Spinal cord (tissue), 10 donors: ENCODE measurements around the gene BAG3. TPM values are rescaled to one million over a fixed set of nuclear protein-coding genes. Genes with fewer than 3 reads are reported as not detected.
"Not testable (repeated sequence)": the region's sequence is repeated elsewhere in the genome, so short reads cannot be mapped to it uniquely, and the experiment has no call there.

Experiments used
- DNase-seq, 6 donors: peaks; one replicate each; pipeline versions ENCODE4 v3.0.0 to v3.0.0-alpha.2; 2013 to 2015; ENCODE audit warnings: low spot score in 6 of 6, low read depth in 4 of 6
- H3K27ac ChIP-seq: one replicate; pipeline ENCODE4 v1.5.1; 2013; ENCODE audit warnings: low read depth, low read length, control low read depth
- H3K27me3 ChIP-seq: one replicate; pipeline ENCODE4 v1.6.1; 2013; ENCODE audit warnings: low read length; ENCODE audit not compliant: control insufficient read depth, insufficient read depth
- H3K36me3 ChIP-seq: one replicate; pipeline ENCODE4 v1.6.1; 2013; ENCODE audit warnings: low read length; ENCODE audit not compliant: control insufficient read depth, insufficient read depth
- H3K4me1 ChIP-seq: one replicate; pipeline ENCODE4 v1.6.1; 2013; ENCODE audit warnings: low read length; ENCODE audit not compliant: control insufficient read depth, insufficient read depth
- H3K4me3 ChIP-seq: one replicate; pipeline ENCODE4 v1.5.1; 2013; ENCODE audit warnings: low read depth, low read length, control low read depth
- H3K9me3 ChIP-seq: one replicate; pipeline ENCODE4 v1.6.1; 2013; ENCODE audit warnings: low read length; ENCODE audit not compliant: control insufficient read depth, insufficient read depth
- WGBS: methylation state at CpG from one replicate; pipeline ENCODE4 v1.1.5; 2013; ENCODE audit warnings: missing lambda C conversion rate; ENCODE audit not compliant: insufficient coverage; 5-methylcytosine and 5-hydroxymethylcytosine counted together
- polyA plus RNA-seq, 2 donors: library from polyadenylated mRNA; unstranded; fragments of 120-200 nt; gene quantifications; one replicate each; pipeline ENCODE4 v1.2.1, GENCODE V29; 2013; ENCODE audit not compliant: insufficient read length in 2 of 2
- total RNA-seq, 2 donors: library from RNA; depleted of rRNA in 1 of 2; stranded (reverse); fragments of 120-200 nt in 1 of 2; fragments of >200 nt in 1 of 2; gene quantifications; one replicate each; pipeline versions ENCODE4 v1.2.3 to v1.2.4, GENCODE V29; 2013 to 2014
- donor health status: healthy.

Gene BAG3
- total and polyA plus RNA-seq, 4 donors: 7.9 to 23.3 (median 15.4) TPM

DNA sequence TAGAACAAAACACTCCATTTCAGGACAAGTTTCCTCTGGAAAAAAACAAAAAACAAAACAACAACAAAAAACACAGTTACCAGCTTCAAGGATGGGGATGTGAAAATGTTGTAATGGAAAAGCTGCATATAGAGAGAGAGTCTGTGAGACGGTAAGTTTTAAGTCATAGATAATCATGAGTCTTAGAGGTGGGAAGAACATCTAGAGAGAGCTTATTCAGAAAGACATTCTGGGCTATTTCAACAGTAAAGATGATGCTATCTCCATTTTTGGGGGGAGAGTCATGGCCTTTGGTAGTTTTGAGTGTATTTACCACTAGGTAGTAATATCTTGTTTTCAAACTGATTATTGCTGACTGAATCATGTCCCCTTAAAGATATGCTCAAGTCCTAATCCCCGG lies 51.4 kb downstream of the BAG3 start:
- DNase-seq: no peak
- Histone ChIP-seq H3K9me3 (no peaks in the 10 kb centered on the region), H3K27ac (no peak overlapping the region), H3K4me1 (no peaks in the 10 kb centered on the region), H3K27me3 (no peaks in the 10 kb centered on the region), H3K4me3 (no peak overlapping the region), H3K36me3 (no peaks in the 10 kb centered on the region)
- 88% methylated on average over 1 of the region's 2 CpGs for WGBS

DNA sequence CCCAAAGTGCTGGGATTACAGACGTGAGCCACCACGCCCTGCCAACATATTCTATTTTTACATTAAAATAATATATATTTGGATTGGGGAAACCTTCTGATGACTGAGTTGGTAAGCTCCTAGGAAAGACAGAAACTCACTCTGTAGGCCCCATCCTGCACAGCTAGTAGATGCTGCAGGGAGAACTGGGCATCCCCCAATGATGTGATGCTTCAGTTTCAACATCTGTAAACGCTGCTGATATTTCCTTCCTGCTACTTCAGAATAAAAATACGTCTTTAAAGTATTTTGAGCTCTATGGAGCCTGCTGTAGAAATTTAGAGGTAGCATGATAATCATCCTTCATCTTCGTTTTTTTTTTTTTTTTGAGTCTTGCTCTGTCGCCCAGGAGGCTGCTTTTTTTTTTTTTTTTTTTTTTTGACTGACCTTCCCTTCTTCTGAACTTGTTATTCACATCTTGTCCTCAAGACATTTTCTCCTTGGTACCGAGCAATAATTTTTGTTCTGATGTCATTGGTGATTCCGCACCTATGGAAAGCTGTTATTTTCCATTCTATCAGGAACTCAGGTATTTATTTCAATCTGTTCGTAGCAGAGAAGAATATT lies 52.8 kb downstream of the BAG3 start:
- Histone ChIP-seq H3K27ac (no peak overlapping the region), H3K9me3 (no peaks in the 10 kb centered on the region), H3K4me1 (no peaks in the 10 kb centered on the region), H3K27me3 (no peaks in the 10 kb centered on the region), H3K4me3 (no peak overlapping the region), H3K36me3 (no peaks in the 10 kb centered on the region)
- WGBS: no CpG with 5 or more reads among the region's 9 CpGs
- DNase-seq: no peak

DNA sequence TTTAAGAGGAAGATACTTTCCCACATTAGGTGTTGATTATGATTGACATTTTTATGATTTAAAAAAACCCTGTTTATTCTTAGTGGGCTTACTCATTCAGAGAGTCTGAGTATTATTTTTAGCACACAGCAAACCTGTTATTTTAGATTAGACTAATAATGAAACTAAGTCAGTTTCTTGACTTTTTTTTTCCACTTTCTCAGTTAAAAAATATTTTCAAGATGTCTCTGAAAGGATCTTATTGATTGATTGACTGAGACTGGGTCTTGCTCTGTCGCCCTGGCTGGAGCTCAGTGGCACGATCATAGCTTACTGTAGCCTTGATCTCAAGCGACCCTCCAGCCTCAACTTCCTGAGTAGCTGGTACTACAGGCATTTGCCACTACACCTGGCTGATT lies 54.3 kb downstream of the BAG3 start:
- Histone ChIP-seq H3K4me1 (no peaks in the 10 kb centered on the region), H3K9me3 (no peaks in the 10 kb centered on the region), H3K27me3 (no peaks in the 10 kb centered on the region), H3K4me3 (no peak overlapping the region), H3K27ac (no peak overlapping the region), H3K36me3 (no peaks in the 10 kb centered on the region)
- 92% methylated on average over 2 of the region's 3 CpGs for WGBS
- DNase-seq: no peak

DNA sequence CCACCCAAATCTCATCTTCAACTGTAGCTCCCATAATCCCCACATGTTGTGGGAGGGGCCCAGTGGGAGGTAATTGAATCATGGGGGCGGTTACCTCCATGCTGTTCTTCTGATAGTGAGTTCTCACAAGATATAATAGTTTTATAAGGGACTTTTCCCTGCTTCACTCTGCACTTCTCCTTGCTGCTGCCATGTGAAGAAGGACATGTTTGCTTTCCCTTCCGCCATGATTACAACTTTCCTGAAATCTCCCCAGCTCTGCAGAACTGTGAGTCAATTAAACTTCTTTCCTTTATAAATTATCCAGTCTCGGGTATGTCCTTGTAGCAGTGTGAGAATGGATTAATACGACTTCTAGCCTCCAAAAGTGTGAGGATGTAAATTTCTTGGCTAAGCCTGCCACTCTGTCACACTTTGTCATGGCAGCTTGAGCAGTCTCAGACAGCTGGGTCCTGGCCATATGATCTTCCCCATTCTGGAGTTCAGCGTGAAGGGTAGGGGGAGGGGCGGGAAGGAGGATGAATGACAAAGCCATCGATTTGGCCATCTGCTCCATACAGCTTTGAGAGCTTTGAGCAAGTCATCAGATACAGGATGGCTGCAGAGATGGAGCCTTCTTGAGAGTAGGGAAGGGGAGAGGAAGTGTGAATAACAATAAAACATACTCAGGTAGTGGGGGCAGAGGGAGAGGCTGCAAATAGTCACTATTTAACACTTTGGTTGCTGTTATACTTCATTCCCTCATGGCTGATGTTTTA lies 55.5 kb downstream of the BAG3 start:
- Histone ChIP-seq H3K4me3 (no peak overlapping the region), H3K36me3 (no peaks in the 10 kb centered on the region), H3K27me3 (no peaks in the 10 kb centered on the region), H3K4me1 (no peaks in the 10 kb centered on the region), H3K27ac (no peak overlapping the region), H3K9me3 (no peaks in the 10 kb centered on the region)
- peak in 1 of 6 donors; percentile 93 for DNase-seq
- 41% methylated on average over 3 of the region's 7 CpGs for WGBS

DNA sequence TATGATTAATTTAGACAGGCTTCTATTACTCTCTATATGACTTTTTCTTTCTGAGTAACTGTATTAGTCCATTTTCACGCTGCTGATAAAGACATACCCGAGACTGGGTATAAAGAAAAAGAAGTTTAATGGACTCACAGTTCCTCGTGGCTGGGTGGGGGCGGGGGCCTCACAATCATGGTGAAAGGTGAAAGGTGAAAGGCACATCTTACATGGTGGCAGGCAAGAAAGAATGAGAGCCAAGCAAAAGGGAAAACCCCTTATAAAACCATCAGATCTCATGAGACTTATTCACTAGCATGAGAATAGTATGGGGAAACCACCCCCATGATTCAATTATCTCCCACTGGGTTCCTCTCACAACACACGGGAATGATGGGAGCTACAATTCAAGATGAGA lies 56.2 kb downstream of the BAG3 start:
- not testable (repeated sequence) for H3K27ac ChIP-seq, H3K27me3 ChIP-seq, H3K4me1 ChIP-seq, H3K9me3 ChIP-seq, H3K36me3 ChIP-seq, H3K4me3 ChIP-seq, DNase-seq
- no CpG with 5 or more reads among the region's 5 CpGs for WGBS

DNA sequence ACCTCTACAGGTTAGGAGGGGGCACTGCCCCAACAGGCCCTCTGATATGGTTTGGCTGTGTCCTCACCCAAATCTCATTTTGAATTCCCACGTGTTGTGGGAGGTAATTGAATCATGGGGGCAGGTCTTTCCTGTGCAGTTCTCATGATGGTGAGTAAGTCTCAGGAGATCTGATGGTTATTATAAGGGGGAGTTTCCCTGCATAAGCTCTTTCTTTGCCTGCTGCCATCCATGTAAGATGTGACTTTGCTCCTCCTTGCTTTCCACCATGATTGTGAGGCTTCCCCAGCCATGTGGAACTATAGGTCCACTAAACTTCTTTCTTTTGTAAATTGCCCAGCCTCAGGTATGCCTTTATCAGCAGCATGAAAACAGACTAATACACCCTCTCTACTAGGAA lies 59.8 kb downstream of the BAG3 start:
- H3K27ac ChIP-seq, H3K4me3 ChIP-seq, DNase-seq, H3K27me3 ChIP-seq, H3K4me1 ChIP-seq, H3K36me3 ChIP-seq, H3K9me3 ChIP-seq: not testable (repeated sequence)
- WGBS: 80% methylated on average over 1 of the region's 1 CpG

DNA sequence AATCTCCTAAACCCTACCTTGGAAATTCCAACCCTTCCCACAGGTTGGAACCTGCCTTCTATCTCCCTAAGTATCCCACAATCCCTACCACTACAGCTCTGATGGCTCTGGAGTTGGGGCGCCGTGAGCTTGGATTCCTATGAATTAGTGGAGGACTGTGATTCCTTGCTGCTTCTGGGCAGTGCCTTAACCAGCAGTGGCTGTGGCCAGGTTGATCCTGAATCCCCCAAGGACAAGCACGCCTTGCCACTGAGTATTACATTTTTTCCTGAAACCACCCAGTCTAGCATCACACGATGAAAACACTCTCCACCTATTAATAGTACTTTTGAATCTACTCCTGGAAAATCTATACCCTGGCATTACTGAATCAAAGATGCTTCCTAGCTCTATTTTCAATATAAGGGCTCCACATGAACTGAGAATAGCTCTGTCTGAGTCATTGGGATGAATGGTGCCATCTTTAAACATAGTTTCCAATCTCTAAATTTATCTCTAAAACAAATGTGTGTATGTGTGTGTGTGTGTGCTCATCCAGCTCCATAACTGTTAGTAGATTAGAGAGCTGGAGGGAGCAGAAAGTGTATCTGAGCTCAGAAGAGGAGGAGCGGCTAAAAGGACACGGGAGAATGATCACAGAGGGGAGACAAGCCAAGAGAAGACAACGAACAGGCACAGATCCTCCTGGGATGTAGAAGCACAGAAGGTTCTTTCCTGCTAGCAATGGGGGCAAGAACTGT lies 62.7 kb downstream of the BAG3 start:
- peak in 2 of 6 donors; percentile 24 to 53 for DNase-seq
- no peak overlapping the region for H3K27ac ChIP-seq
- H3K4me1 ChIP-seq: peaks cover 5% of the 10 kb centered on the region
- no peak overlapping the region for H3K4me3 ChIP-seq
- no peaks in the 10 kb centered on the region for H3K9me3 ChIP-seq
- WGBS: 61% methylated on average over 6 of the region's 7 CpGs
- H3K27me3 ChIP-seq: no peaks in the 10 kb centered on the region
- no peaks in the 10 kb centered on the region for H3K36me3 ChIP-seq

DNA sequence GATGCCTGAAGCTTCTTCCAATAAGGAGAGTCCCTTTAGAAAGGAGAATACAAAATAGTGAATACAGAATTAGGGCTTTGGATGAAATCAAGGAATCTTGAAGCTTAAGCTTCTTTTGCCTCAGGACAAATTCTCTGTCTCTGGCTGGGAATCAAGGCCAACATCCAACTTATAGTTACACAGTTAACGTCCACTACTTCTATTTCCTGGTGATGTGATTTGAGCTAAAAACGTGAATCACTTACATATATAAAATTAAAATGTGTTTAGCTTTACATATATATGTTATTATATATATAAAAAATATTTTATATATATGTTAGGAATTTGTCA lies 63.3 kb downstream of the BAG3 start:
- WGBS: no CpG with 5 or more reads among the region's 2 CpGs
- no peak overlapping the region for H3K4me3 ChIP-seq
- DNase-seq: no peak
- H3K36me3 ChIP-seq: no peaks in the 10 kb centered on the region
- no peak overlapping the region for H3K27ac ChIP-seq
- peaks cover 5% of the 10 kb centered on the region for H3K4me1 ChIP-seq
- H3K27me3 ChIP-seq: no peaks in the 10 kb centered on the region
- no peaks in the 10 kb centered on the region for H3K9me3 ChIP-seq

DNA sequence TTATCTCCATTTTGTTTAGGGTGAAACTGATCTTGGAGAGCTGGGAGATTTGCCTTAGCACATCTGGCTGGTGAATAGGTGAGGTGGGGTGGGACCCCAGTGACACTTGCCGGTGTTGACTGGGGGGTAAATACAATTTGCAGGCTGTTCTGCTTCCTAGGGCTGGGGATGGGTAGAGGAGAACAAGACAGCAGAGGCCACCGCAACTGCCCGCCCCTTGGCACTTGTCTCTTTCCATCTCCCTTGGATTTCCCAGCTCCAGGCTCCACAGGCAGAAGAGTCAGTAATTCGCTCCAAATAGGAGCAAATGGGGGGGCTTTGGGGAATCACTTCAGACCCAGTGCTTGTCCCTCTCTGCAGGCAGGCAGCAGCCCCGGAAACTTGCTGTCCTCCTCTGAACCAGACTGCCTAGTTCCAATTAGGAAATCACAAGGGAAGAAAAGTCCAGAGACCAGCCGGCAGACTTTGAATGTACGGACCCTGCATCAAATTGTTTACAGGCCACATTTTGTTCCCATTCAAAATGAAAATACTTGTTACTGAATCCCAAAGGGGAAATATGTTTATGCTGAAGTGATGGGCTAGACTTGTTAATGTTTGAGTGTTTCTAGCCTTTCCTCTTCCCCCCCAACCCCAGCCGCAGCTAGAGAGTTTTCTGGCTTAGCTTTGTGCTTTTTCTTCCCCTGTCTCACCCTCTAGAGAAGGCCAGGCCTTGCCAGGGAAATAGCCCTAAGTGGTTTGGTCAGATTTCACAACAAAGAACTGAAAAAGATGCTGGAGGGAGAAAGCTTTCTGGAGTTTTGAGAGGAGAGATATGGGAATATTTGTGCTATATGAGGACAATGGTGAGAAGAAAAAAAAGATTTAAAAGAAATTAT lies 64.7 kb downstream of the BAG3 start:
- peak in 1 of 6 donors; percentile 19 for DNase-seq
- Histone ChIP-seq H3K4me3 (no peak overlapping the region), H3K36me3 (no peaks in the 10 kb centered on the region), H3K27me3 (no peaks in the 10 kb centered on the region), H3K27ac (no peak overlapping the region), H3K4me1 (peaks cover 5% of the 10 kb centered on the region), H3K9me3 (no peaks in the 10 kb centered on the region)
- WGBS: 53% methylated on average over 4 of the region's 8 CpGs
